NCI-H82 (cell line): ENCODE results near the gene IRF2.
"Not testable (repeated sequence)": the region's sequence is repeated elsewhere in the genome, so short reads cannot be mapped to it uniquely, and the experiment has no call there.

Experiments
- DNase-seq: peaks from one replicate; lab custom pipeline; 2025; lab: John Stamatoyannopoulos, UW

Gene IRF2

GRCh38 chr4:184389978-184390900 is 84.1 kb downstream of the IRF2 start:
- no peak for DNase-seq

GRCh38 chr4:184388106-184388505 is 86.2 kb downstream of the IRF2 start:
- no peak for DNase-seq

- DNase-seq: no peak
These were observed 87.0 kb downstream of the IRF2 start for GRCh38 chr4:184387351-184387750.

- no peak for DNase-seq
These were observed 88.0 kb downstream of the IRF2 start for GRCh38 chr4:184386271-184386781.

- DNase-seq: no peak
These were observed 88.6 kb downstream of the IRF2 start for GRCh38 chr4:184385705-184386141.

- DNase-seq: no peak
These were observed 89.4 kb downstream of the IRF2 start for GRCh38 chr4:184384810-184385557.

GRCh38 chr4:184384056-184384809 is 90.1 kb downstream of the IRF2 start:
- no peak for DNase-seq

GRCh38 chr4:184383497-184384055 is 90.8 kb downstream of the IRF2 start:
- DNase-seq: no peak

- DNase-seq: no peak
These were observed 92.0 kb downstream of the IRF2 start for GRCh38 chr4:184382189-184382846.

GRCh38 chr4:184380707-184381106 is 93.6 kb downstream of the IRF2 start:
- DNase-seq: no peak

- peak; percentile 20 for DNase-seq
These were observed 94.1 kb downstream of the IRF2 start for GRCh38 chr4:184380214-184380613.

GRCh38 chr4:184376923-184377322 is 97.4 kb downstream of the IRF2 start:
- DNase-seq: no peak

GRCh38 chr4:184376126-184376838 is 98.1 kb downstream of the IRF2 start:
- DNase-seq: no peak

GRCh38 chr4:184375623-184376022 is 98.7 kb downstream of the IRF2 start:
- DNase-seq: not testable (repeated sequence)

GRCh38 chr4:184375027-184375426 is 99.3 kb downstream of the IRF2 start:
- no peak for DNase-seq

GRCh38 chr4:184373886-184374405 is 100.4 kb downstream of the IRF2 start:
- no peak for DNase-seq

GRCh38 chr4:184371390-184371787 is 103.0 kb downstream of the IRF2 start:
- no peak for DNase-seq

- DNase-seq: no peak
These were observed 103.5 kb downstream of the IRF2 start for GRCh38 chr4:184370711-184371389.

GRCh38 chr4:184369871-184370270 is 104.5 kb downstream of the IRF2 start:
- DNase-seq: no peak

GRCh38 chr4:184368731-184369130 is 105.6 kb downstream of the IRF2 start:
- no peak for DNase-seq
